Mammary epithelial cell (primary cell): ENCODE results near the gene RPH3AL.

Source experiments
- CTCF ChIP-seq, 2 donors: IDR thresholded peaks in 1 of 2; conservative IDR thresholded peaks in 1 of 2; 2 replicates each; pipeline ENCODE4 v1.5.1; 2011 to 2012; ENCODE audit warnings: inconsistent platforms in 2 of 2, low read length in 2 of 2, mild to moderate bottlenecking in 2 of 2, control low read depth in 1 of 2, low read depth in 1 of 2; ENCODE audit not compliant: insufficient read depth in 1 of 2; ENCODE audit errors: extremely low read depth in 1 of 2
- EZH2 ChIP-seq: IDR thresholded peaks from 2 replicates; pipeline ENCODE4 v1.6.1; 2012; ENCODE audit warnings: low read length, inconsistent platforms, borderline replicate concordance

- TF ChIP-seq CTCF (conservative IDR thresholded peaks at IDR 0.05 in 1 of 2, IDR thresholded peaks at IDR 0.05 in 1 of 2; ENCODE audit: extremely low read depth in 1 of 2, insufficient read depth in 1 of 2, low read depth in 1 of 2, low read length in 2 of 2) (no peak), EZH2 (no peak)
Measured at GRCh38 chr17:179066-179432, 173.6 kb downstream of the RPH3AL start.
